Neural progenitor cell (in vitro differentiated cells): ENCODE measurements around the gene HOXA5.

Source experiments
- EZH2phosphoT487 ChIP-seq: fragments of 200-600 bp; sonication (generic); IDR thresholded peaks from 2 replicates; pipeline ENCODE4 v1.6.1; 2017; ENCODE audit warnings: antibody characterized with exemption
- TF ChIP-seq, protein P1 (sequence below): fragments of 200-600 bp; sonication (generic); IDR thresholded peaks from 2 replicates; pipeline ENCODE4 v1.5.1; 2017; ENCODE audit warnings: antibody characterized with exemption, mild to moderate bottlenecking

DNA sequence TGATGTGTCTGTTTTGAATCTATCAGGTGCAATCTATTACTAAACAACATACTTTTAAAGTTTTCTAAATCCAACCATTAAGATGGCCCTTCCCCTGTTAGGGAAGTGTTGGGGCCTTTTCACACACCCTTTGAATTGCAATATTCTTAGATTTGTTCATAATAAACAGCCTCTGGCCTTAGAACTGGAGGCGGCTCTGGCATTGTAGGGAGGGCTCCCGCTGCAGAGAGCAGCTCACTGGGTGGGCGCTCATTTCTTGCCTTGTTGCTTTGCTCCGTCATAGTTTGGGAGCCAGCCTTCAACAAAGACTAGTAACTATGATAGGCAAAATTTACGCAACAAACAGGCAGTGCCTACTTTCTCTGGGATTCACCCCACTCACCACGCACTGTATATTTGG is 34.9 kb upstream of the HOXA5 start:
- TF ChIP-seq, protein P1, sequence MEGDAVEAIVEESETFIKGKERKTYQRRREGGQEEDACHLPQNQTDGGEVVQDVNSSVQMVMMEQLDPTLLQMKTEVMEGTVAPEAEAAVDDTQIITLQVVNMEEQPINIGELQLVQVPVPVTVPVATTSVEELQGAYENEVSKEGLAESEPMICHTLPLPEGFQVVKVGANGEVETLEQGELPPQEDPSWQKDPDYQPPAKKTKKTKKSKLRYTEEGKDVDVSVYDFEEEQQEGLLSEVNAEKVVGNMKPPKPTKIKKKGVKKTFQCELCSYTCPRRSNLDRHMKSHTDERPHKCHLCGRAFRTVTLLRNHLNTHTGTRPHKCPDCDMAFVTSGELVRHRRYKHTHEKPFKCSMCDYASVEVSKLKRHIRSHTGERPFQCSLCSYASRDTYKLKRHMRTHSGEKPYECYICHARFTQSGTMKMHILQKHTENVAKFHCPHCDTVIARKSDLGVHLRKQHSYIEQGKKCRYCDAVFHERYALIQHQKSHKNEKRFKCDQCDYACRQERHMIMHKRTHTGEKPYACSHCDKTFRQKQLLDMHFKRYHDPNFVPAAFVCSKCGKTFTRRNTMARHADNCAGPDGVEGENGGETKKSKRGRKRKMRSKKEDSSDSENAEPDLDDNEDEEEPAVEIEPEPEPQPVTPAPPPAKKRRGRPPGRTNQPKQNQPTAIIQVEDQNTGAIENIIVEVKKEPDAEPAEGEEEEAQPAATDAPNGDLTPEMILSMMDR = no peak
- TF ChIP-seq EZH2phosphoT487 = peak; percentile 3
